ENCODE measurements around the gene SGPP1.
"Not testable (repeated sequence)": the region's sequence is repeated elsewhere in the genome, so short reads cannot be mapped to it uniquely, and the experiment has no call there.

Gene SGPP1

GRCh38 chr14:63725786-63726460 lies 1.9 kb downstream of the SGPP1 start:
- DNase-seq, result peak; percentile 21 to 70 (median 66)

- DNase-seq, result peak in 2 of 3 donors; percentile 48 to 64
Observed at GRCh38 chr14:63717702-63718101, 10.2 kb downstream of the SGPP1 start.

GRCh38 chr14:63715360-63715759 lies 12.5 kb downstream of the SGPP1 start:
- peak in 2 of 3 donors; percentile 21 to 34 for DNase-seq

- no peak for DNase-seq
Observed at GRCh38 chr14:63713764-63714163, 14.1 kb downstream of the SGPP1 start.

- no peak for DNase-seq
Observed at GRCh38 chr14:63713058-63713457, 14.8 kb downstream of the SGPP1 start.

- no peak for DNase-seq
Observed at GRCh38 chr14:63712123-63712522, 15.7 kb downstream of the SGPP1 start.

GRCh38 chr14:63710497-63710896 lies 17.4 kb downstream of the SGPP1 start:
- no peak for DNase-seq

GRCh38 chr14:63709589-63709988 lies 18.3 kb downstream of the SGPP1 start:
- no peak for DNase-seq

GRCh38 chr14:63707216-63707615 lies 20.6 kb downstream of the SGPP1 start:
- no peak for DNase-seq

- DNase-seq, result peak in 2 of 3 donors; percentile 7 to 24
Observed at GRCh38 chr14:63705561-63706070, 22.2 kb downstream of the SGPP1 start.

- DNase-seq, result not testable (repeated sequence)
Observed at GRCh38 chr14:63702530-63702929, 25.3 kb downstream of the SGPP1 start.

- no peak for DNase-seq
Observed at GRCh38 chr14:63701606-63702299, 26.1 kb downstream of the SGPP1 start.

GRCh38 chr14:63692310-63693020 lies 35.4 kb downstream of the SGPP1 start:
- DNase-seq, result no peak

- DNase-seq, result no peak
Observed at GRCh38 chr14:63689132-63689531, 38.7 kb downstream of the SGPP1 start.

- DNase-seq, result no peak
Observed at GRCh38 chr14:63686926-63687325, 40.9 kb downstream of the SGPP1 start.

GRCh38 chr14:63685401-63685800 lies 42.5 kb downstream of the SGPP1 start:
- no peak for DNase-seq

GRCh38 chr14:63682727-63683593 lies 44.9 kb downstream of the SGPP1 start:
- no peak for DNase-seq

- DNase-seq, result no peak
Observed at GRCh38 chr14:63678536-63678935, 49.3 kb downstream of the SGPP1 start.

GRCh38 chr14:63677891-63678379 lies 49.9 kb downstream of the SGPP1 start:
- DNase-seq, result no peak

- DNase-seq, result no peak
Observed at GRCh38 chr14:63676615-63677014, 51.2 kb downstream of the SGPP1 start.

- DNase-seq, result no peak
Observed at GRCh38 chr14:63673886-63674497, 53.9 kb downstream of the SGPP1 start.

GRCh38 chr14:63673255-63673654 lies 54.6 kb downstream of the SGPP1 start:
- DNase-seq, result no peak

Data from suppressor macrophage treated with lipopolysaccharide for 1 hour (primary cell).